NCI-H345 treated with DMSO at 0.1 percent for 48 hours (cell line): ENCODE results near the gene STAP2.

ENCODE experiments used
- DNase-seq: peaks from one replicate; lab custom pipeline; 2025; ENCODE audit not compliant: unreplicated experiment; lab: John Stamatoyannopoulos, UW

Gene STAP2

GRCh38 chr19:4371247-4372164 lies 32.9 kb upstream of the STAP2 start:
- DNase-seq = no peak

GRCh38 chr19:4370418-4371041 lies 31.9 kb upstream of the STAP2 start:
- no peak for DNase-seq

- no peak for DNase-seq
Measured at GRCh38 chr19:4369888-4370260, 31.2 kb upstream of the STAP2 start.

- no peak for DNase-seq
Measured at GRCh38 chr19:4369109-4369887, 30.7 kb upstream of the STAP2 start.

GRCh38 chr19:4368128-4368820 lies 29.6 kb upstream of the STAP2 start:
- no peak for DNase-seq

- DNase-seq = no peak
Measured at GRCh38 chr19:4367781-4368127, 29.1 kb upstream of the STAP2 start.

GRCh38 chr19:4367336-4367723 lies 28.7 kb upstream of the STAP2 start:
- no peak for DNase-seq

GRCh38 chr19:4366666-4367335 lies 28.2 kb upstream of the STAP2 start:
- no peak for DNase-seq

- DNase-seq = no peak
Measured at GRCh38 chr19:4365791-4366665, 27.4 kb upstream of the STAP2 start.

GRCh38 chr19:4365341-4365740 lies 26.7 kb upstream of the STAP2 start:
- no peak for DNase-seq

GRCh38 chr19:4363571-4364304 lies 25.1 kb upstream of the STAP2 start:
- DNase-seq = no peak

GRCh38 chr19:4362831-4363545 lies 24.4 kb upstream of the STAP2 start:
- DNase-seq = no peak

- DNase-seq = no peak
Measured at GRCh38 chr19:4362101-4362828, 23.6 kb upstream of the STAP2 start.

GRCh38 chr19:4361152-4362046 lies 22.8 kb upstream of the STAP2 start:
- no peak for DNase-seq

GRCh38 chr19:4360641-4361151 lies 22.1 kb upstream of the STAP2 start:
- DNase-seq = no peak

GRCh38 chr19:4360081-4360569 lies 21.5 kb upstream of the STAP2 start:
- no peak for DNase-seq
